Sigmoid colon (tissue), 4 donors: ENCODE data around the gene DAB2IP.

Experiments
- EP300 ChIP-seq, 4 donors: sonication (generic); formaldehyde crosslinking; IDR thresholded peaks; one replicate each; pipeline ENCODE4 v1.6.1; 2017; ENCODE audit warnings: antibody characterized with exemption in 4 of 4
- POLR2A ChIP-seq, 2 donors: fragments of 450-650 bp; IDR thresholded peaks; one replicate each; pipeline ENCODE4 v1.6.1; 2016; ENCODE audit warnings: antibody characterized with exemption in 2 of 2, mild to moderate bottlenecking in 2 of 2, moderate library complexity in 2 of 2
- POLR2AphosphoS5 ChIP-seq, 4 donors: sonication (generic); formaldehyde crosslinking; IDR thresholded peaks; one replicate each; pipeline ENCODE4 v1.6.1; 2017; ENCODE audit warnings: antibody characterized with exemption in 4 of 4
- TF ChIP-seq, protein P1 (sequence below), 4 experiments: fragments of 450-650 bp in 3 of 4; fragments of 200-600 bp in 1 of 4; IDR thresholded peaks; one replicate each; pipeline ENCODE4 v1.5.1; 2016 to 2019; ENCODE audit warnings: antibody characterized with exemption in 4 of 4, mild to moderate bottlenecking in 3 of 4, moderate library complexity in 2 of 4

DNA sequence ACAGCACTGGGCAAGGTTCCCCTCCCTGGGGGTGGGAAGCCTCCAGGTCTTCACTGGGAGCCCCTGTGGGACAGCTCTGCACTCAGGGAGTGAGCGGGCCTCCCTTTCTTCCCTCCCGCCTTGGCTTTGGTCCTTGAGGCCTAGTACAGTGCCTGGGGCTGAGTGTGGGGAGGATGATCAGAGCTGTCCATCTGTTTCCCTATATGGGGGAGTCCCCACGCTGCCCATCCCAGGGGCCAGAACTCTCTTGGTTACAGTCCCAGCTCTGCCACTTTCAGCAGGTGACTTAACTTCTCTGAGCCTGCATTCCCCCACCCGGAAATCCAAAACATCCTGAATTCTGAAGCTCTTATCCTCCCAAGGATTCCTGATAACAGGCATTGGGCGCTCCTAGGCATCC lies 42.6 kb downstream of the DAB2IP start:
- TF ChIP-seq POLR2A (IDR thresholded peaks at IDR 0.05) (no peak), POLR2AphosphoS5 (IDR thresholded peaks at IDR 0.05) (no peak), EP300 (IDR thresholded peaks at IDR 0.05) (no peak)
- TF ChIP-seq, protein P1, sequence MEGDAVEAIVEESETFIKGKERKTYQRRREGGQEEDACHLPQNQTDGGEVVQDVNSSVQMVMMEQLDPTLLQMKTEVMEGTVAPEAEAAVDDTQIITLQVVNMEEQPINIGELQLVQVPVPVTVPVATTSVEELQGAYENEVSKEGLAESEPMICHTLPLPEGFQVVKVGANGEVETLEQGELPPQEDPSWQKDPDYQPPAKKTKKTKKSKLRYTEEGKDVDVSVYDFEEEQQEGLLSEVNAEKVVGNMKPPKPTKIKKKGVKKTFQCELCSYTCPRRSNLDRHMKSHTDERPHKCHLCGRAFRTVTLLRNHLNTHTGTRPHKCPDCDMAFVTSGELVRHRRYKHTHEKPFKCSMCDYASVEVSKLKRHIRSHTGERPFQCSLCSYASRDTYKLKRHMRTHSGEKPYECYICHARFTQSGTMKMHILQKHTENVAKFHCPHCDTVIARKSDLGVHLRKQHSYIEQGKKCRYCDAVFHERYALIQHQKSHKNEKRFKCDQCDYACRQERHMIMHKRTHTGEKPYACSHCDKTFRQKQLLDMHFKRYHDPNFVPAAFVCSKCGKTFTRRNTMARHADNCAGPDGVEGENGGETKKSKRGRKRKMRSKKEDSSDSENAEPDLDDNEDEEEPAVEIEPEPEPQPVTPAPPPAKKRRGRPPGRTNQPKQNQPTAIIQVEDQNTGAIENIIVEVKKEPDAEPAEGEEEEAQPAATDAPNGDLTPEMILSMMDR (IDR thresholded peaks at IDR 0.05) = no peak
